NCI-H2196 (cell line): Measurements from ENCODE around the gene ULK4.
"Not testable (repeated sequence)": the region's sequence is repeated elsewhere in the genome, so short reads cannot be mapped to it uniquely, and the experiment has no call there.

ENCODE experiments used
- DNase-seq: peaks from one replicate; lab custom pipeline; 2025; ENCODE audit not compliant: unreplicated experiment; lab: John Stamatoyannopoulos, UW

ULK4 gene

GRCh38 chr3:41792806-41793205 lies 169.1 kb downstream of the ULK4 start:
- no peak for DNase-seq

GRCh38 chr3:41769106-41769505 lies 192.8 kb downstream of the ULK4 start:
- DNase-seq = no peak

GRCh38 chr3:41768363-41768762 lies 193.5 kb downstream of the ULK4 start:
- no peak for DNase-seq

GRCh38 chr3:41762867-41763266 lies 199.0 kb downstream of the ULK4 start:
- not testable (repeated sequence) for DNase-seq

- DNase-seq = no peak
These were observed 208.3 kb downstream of the ULK4 start for GRCh38 chr3:41753651-41754050.

GRCh38 chr3:41751597-41751996 lies 210.3 kb downstream of the ULK4 start:
- DNase-seq = no peak

- no peak for DNase-seq
These were observed 211.9 kb downstream of the ULK4 start for GRCh38 chr3:41749988-41750387.

- DNase-seq = no peak
These were observed 215.7 kb downstream of the ULK4 start for GRCh38 chr3:41746215-41746614.

- DNase-seq = no peak
These were observed 219.8 kb downstream of the ULK4 start for GRCh38 chr3:41742121-41742520.

- DNase-seq = no peak
These were observed 221.5 kb downstream of the ULK4 start for GRCh38 chr3:41740374-41740886.

GRCh38 chr3:41726891-41727290 lies 235.0 kb downstream of the ULK4 start:
- DNase-seq = no peak

- DNase-seq = no peak
These were observed 244.3 kb downstream of the ULK4 start for GRCh38 chr3:41717641-41718040.

GRCh38 chr3:41716471-41716870 lies 245.4 kb downstream of the ULK4 start:
- DNase-seq = no peak

- DNase-seq = no peak
These were observed 246.5 kb downstream of the ULK4 start for GRCh38 chr3:41715376-41715775.

- DNase-seq = no peak
These were observed 250.3 kb downstream of the ULK4 start for GRCh38 chr3:41711651-41712050.

GRCh38 chr3:41710646-41711388 lies 251.1 kb downstream of the ULK4 start:
- DNase-seq = no peak

- DNase-seq = not testable (repeated sequence)
These were observed 252.7 kb downstream of the ULK4 start for GRCh38 chr3:41709213-41709612.

GRCh38 chr3:41708176-41708575 lies 253.7 kb downstream of the ULK4 start:
- no peak for DNase-seq

- no peak for DNase-seq
These were observed 256.0 kb downstream of the ULK4 start for GRCh38 chr3:41705893-41706292.

GRCh38 chr3:41701191-41701698 lies 260.7 kb downstream of the ULK4 start:
- no peak for DNase-seq

GRCh38 chr3:41700155-41700554 lies 261.7 kb downstream of the ULK4 start:
- DNase-seq = no peak

GRCh38 chr3:41698898-41699297 lies 263.0 kb downstream of the ULK4 start:
- no peak for DNase-seq

GRCh38 chr3:41697702-41698101 lies 264.2 kb downstream of the ULK4 start:
- no peak for DNase-seq
